Activated CD4-positive, alpha-beta T cell treated with anti-CD3 and anti-CD28 coated beads, Interleukin-2, amount 10 ng/mL, durations not matched to agents 7 days and 5 days (primary cell): ENCODE measurements around the gene TYMS. TPM values are rescaled to one million over a fixed set of nuclear protein-coding genes. Genes with fewer than 3 reads are reported as not detected.

ENCODE experiments used
- CTCF ChIA-PET: fragments of 350-600 bp; sonication (Branson Sonifier 250); formaldehyde crosslinking; loops from one replicate; lab custom pipeline; 2021; ENCODE audit warnings: antibody characterized with exemption; lab: Charles Lee
- POLR2A ChIA-PET: fragments of 350-600 bp; sonication (Branson Sonifier 250); formaldehyde crosslinking; loops from one replicate; lab custom pipeline; 2021; ENCODE audit warnings: antibody characterized with exemption; lab: Charles Lee
- DNase-seq: peaks from one replicate; pipeline ENCODE4 v3.0.0-alpha.2; 2020
- H3K27ac Mint-ChIP-seq: one replicate; pipeline ENCODE4 v1.8.0; 2021; ENCODE audit warnings: mild to moderate bottlenecking, moderate library complexity, mixed read lengths
- H3K27me3 Mint-ChIP-seq: one replicate; pipeline ENCODE4 v1.8.0; 2021; ENCODE audit warnings: mixed read lengths
- H3K36me3 Mint-ChIP-seq: one replicate; pipeline ENCODE4 v1.8.0; 2021; ENCODE audit warnings: low read depth, mixed read lengths
- H3K4me1 Mint-ChIP-seq: one replicate; pipeline ENCODE4 v1.8.0; 2021; ENCODE audit warnings: mixed read lengths
- H3K4me3 Mint-ChIP-seq: one replicate; pipeline ENCODE4 v1.8.0; 2021; ENCODE audit warnings: mild to moderate bottlenecking, moderate library complexity, mixed read lengths
- H3K9me3 Mint-ChIP-seq: one replicate; pipeline ENCODE4 v1.8.0; 2021; ENCODE audit warnings: mixed read lengths
- total RNA-seq, 2 experiments: library from RNA; stranded (reverse); gene quantifications; one replicate each; pipeline ENCODE4 v1.2.3, GENCODE V29; 2021

Gene TYMS
- total RNA-seq: 100 to 1,000 TPM; 421 to 478 TPM

DNA sequence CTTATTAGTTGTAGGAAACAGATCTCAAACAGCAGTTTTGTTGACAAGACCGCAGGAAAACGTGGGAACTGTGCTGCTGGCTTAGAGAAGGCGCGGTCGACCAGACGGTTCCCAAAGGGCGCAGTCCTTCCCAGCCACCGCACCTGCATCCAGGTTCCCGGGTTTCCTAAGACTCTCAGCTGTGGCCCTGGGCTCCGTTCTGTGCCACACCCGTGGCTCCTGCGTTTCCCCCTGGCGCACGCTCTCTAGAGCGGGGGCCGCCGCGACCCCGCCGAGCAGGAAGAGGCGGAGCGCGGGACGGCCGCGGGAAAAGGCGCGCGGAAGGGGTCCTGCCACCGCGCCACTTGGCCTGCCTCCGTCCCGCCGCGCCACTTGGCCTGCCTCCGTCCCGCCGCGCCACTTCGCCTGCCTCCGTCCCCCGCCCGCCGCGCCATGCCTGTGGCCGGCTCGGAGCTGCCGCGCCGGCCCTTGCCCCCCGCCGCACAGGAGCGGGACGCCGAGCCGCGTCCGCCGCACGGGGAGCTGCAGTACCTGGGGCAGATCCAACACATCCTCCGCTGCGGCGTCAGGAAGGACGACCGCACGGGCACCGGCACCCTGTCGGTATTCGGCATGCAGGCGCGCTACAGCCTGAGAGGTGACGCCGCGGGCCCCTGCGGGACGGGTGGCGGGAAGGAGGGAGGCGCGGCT is at the start of gene TYMS:
TYMS (plus strand) TSS at position 343 of the 690 bp plus-strand sequence; CDS start at position 433, 90 bp downstream.
- H3K4me1 Mint-ChIP-seq: peaks cover 53% of the 10 kb centered on the region
- ChIA-PET POLR2A (interaction anchor here (0.6 kb wide), 1 partner anchor 141 kb away, joined by 3 read pairs; no protein-coding TSS in a partner anchor), CTCF (interaction anchor here (1.0 to 2.6 kb wide), 11 partner anchors 8 to 184 kb away, joined by 3 to 10 read pairs (median 5); partner anchors contain the start of gene ENOSF1)
- H3K27me3 Mint-ChIP-seq: no peaks in the 10 kb centered on the region
- peak within 1 kb of the TSS; percentile 95 for H3K27ac Mint-ChIP-seq
- peak; percentile 58 for DNase-seq
- peaks cover 46% of the 10 kb centered on the region for H3K36me3 Mint-ChIP-seq
- peak within 1 kb of the TSS; percentile 97 for H3K4me3 Mint-ChIP-seq
- peaks cover 9% of the 10 kb centered on the region for H3K9me3 Mint-ChIP-seq

- H3K36me3 Mint-ChIP-seq: no peaks in the 10 kb centered on the region
- no peak for DNase-seq
- CTCF ChIA-PET: interaction anchor here (1.0 to 1.4 kb wide), 2 partner anchors 16 to 231 kb away, joined by 3 read pairs; no protein-coding TSS in a partner anchor
- H3K27me3 Mint-ChIP-seq: peaks cover 4% of the 10 kb centered on the region
- no peak overlapping the region for H3K4me3 Mint-ChIP-seq
- H3K4me1 Mint-ChIP-seq: no peaks in the 10 kb centered on the region
- POLR2A ChIA-PET: no interaction called here
- H3K9me3 Mint-ChIP-seq: no peaks in the 10 kb centered on the region
- no peak overlapping the region for H3K27ac Mint-ChIP-seq
Observed at GRCh38 chr18:607930-608329, 49.5 kb upstream of the TYMS start.

DNA sequence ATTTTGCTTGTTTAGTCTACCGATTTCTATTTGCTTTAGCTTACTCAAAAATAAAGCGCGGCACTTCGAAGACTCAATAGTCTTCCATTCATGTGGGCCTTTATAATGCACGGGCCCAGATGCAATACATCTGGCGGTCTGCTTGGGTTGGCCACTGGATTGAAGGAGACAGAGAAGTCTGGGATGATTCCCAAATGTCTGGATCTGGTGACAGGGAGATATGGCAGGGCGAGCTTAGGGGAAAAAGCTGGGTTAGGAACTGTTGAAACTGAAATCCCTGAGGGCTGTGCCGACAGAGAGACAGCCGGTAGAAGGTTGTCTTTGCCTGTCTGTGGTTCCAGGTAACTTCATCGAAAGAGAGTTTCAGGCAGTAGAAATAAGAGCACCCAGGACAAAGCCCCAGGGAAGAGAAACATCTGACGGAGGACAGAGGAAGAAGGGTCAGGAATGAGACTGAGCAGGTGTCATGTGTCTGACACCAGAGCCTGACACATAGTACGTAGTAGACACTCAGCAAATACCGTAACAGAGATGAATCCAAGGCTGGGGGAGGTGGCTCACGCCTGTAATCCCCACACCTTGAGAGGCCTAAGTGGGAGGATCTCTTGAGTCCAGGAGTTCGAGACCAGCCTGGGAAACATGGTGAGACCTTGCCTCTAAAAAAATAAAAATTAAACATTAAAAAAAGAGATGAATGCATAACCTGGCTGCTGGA is 47.1 kb upstream of the TYMS start:
- ChIA-PET POLR2A (no interaction called here), CTCF (interaction anchor here (0.7 kb wide), 1 partner anchor 14 kb away, joined by 3 read pairs; no protein-coding TSS in a partner anchor)
- H3K4me3 Mint-ChIP-seq: no peak overlapping the region
- H3K4me1 Mint-ChIP-seq: no peaks in the 10 kb centered on the region
- H3K27me3 Mint-ChIP-seq: peaks cover 2% of the 10 kb centered on the region
- DNase-seq: no peak
- no peaks in the 10 kb centered on the region for H3K36me3 Mint-ChIP-seq
- H3K27ac Mint-ChIP-seq: no peak overlapping the region
- no peaks in the 10 kb centered on the region for H3K9me3 Mint-ChIP-seq

DNA sequence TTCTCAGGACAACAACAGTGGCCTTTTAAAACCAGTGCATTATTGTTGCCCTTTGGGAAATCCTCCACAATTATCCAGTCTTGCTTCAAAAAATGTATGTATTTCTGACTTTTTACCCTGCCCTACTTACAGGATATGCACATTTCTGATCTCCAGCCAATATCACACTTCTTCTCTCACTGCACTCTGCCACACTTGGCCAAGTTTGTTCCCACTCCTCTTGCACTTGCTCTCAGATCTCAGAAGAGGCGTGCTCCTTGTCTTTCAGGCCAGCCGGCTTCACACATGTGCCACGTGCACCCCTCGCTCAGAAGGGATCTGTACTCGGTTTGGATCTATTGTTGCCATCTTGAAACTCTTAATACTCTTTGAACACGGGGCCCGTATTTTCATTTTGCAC is 45.3 kb upstream of the TYMS start:
- ChIA-PET POLR2A (no interaction called here), CTCF (no interaction called here)
- Mint-ChIP-seq H3K27me3 (peaks cover 7% of the 10 kb centered on the region), H3K27ac (no peak overlapping the region), H3K36me3 (no peaks in the 10 kb centered on the region), H3K9me3 (no peaks in the 10 kb centered on the region), H3K4me1 (no peaks in the 10 kb centered on the region), H3K4me3 (no peak overlapping the region)
- no peak for DNase-seq

DNA sequence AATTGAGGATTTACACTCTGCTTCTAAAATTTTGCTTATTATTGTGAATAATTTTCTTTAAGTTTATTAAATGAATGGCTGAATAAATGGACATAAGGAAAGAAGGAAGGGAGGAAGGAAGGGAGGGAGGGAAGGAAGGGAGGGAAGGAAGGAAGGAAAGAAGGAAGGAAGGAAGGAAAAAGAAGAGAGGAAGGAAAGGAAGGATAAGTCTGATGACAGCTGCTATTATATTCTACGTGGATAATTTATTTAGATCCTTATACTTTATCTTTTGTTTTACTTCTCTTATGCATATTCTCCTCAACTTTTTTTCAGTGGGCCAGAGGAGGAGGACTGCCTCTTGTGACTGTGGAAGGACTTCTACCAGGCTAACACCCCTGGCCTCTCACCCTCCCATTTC is 43.3 kb upstream of the TYMS start:
- Mint-ChIP-seq H3K9me3 (no peaks in the 10 kb centered on the region), H3K4me1 (no peaks in the 10 kb centered on the region), H3K4me3 (no peak overlapping the region), H3K36me3 (no peaks in the 10 kb centered on the region), H3K27ac (no peak overlapping the region), H3K27me3 (peaks cover 12% of the 10 kb centered on the region)
- no peak for DNase-seq
- ChIA-PET POLR2A (no interaction called here), CTCF (no interaction called here)

GRCh38 chr18:615092-615521 is 42.3 kb upstream of the TYMS start:
- Mint-ChIP-seq H3K36me3 (no peaks in the 10 kb centered on the region), H3K4me3 (no peak overlapping the region), H3K27me3 (peaks cover 12% of the 10 kb centered on the region), H3K9me3 (no peaks in the 10 kb centered on the region), H3K27ac (no peak overlapping the region), H3K4me1 (no peaks in the 10 kb centered on the region)
- ChIA-PET CTCF (no interaction called here), POLR2A (no interaction called here)
- DNase-seq: no peak

- Mint-ChIP-seq H3K27ac (no peak overlapping the region), H3K4me3 (no peak overlapping the region), H3K27me3 (peaks cover 16% of the 10 kb centered on the region), H3K9me3 (no peaks in the 10 kb centered on the region), H3K4me1 (no peaks in the 10 kb centered on the region), H3K36me3 (no peaks in the 10 kb centered on the region)
- no peak for DNase-seq
- ChIA-PET CTCF (no interaction called here), POLR2A (no interaction called here)
Observed at GRCh38 chr18:615773-616172, 41.7 kb upstream of the TYMS start.

DNA sequence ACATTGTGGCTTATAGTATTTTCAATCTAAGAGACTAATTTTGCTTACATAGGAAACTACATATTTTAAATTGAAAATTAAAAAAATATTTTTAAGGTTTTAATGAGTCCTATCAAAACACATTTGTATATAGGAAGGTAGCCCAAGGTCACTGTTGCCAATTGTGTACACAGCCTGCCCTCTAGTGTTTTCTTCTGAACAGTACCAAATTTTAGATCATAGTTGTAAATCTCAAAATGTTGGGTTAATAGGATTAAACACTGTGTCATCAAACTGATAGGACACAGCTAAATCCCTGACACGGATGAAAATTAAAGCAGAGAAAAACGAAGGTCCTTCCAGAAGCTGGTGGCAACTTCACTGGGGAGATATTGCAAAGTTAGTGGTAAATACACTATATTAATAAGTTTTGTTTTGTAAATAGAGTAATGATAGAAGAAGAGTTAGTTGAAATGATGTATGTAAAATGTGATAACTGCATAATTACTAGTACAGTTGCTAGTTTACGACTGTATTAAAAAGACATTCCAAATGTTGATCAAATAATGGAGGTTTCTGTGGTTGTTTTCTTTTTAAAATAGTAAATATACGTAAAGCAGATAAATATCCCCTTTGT is 41.0 kb upstream of the TYMS start:
- no peaks in the 10 kb centered on the region for H3K36me3 Mint-ChIP-seq
- POLR2A ChIA-PET: no interaction called here
- no peaks in the 10 kb centered on the region for H3K4me1 Mint-ChIP-seq
- CTCF ChIA-PET: no interaction called here
- H3K4me3 Mint-ChIP-seq: no peak overlapping the region
- H3K27ac Mint-ChIP-seq: no peak overlapping the region
- DNase-seq: peak; percentile 22
- peaks cover 14% of the 10 kb centered on the region for H3K27me3 Mint-ChIP-seq
- no peaks in the 10 kb centered on the region for H3K9me3 Mint-ChIP-seq

- CTCF ChIA-PET: interaction anchor here (0.6 to 2.2 kb wide), 5 partner anchors 9 to 472 kb away, joined by 3 to 9 read pairs (median 5); no protein-coding TSS in a partner anchor
- no peak for DNase-seq
- Mint-ChIP-seq H3K9me3 (no peaks in the 10 kb centered on the region), H3K36me3 (no peaks in the 10 kb centered on the region), H3K4me3 (no peak overlapping the region), H3K4me1 (no peaks in the 10 kb centered on the region), H3K27ac (no peak overlapping the region), H3K27me3 (peaks cover 16% of the 10 kb centered on the region)
- POLR2A ChIA-PET: no interaction called here
Observed at GRCh38 chr18:617970-618504, 39.4 kb upstream of the TYMS start.

GRCh38 chr18:618618-619017 is 38.8 kb upstream of the TYMS start:
- no peak overlapping the region for H3K27ac Mint-ChIP-seq
- ChIA-PET CTCF (interaction anchor here (1.0 to 2.2 kb wide), 3 partner anchors 9 to 223 kb away, joined by 3 to 9 read pairs (median 5); no protein-coding TSS in a partner anchor), POLR2A (no interaction called here)
- H3K27me3 Mint-ChIP-seq: peaks cover 16% of the 10 kb centered on the region
- H3K4me3 Mint-ChIP-seq: no peak overlapping the region
- no peaks in the 10 kb centered on the region for H3K9me3 Mint-ChIP-seq
- DNase-seq: no peak
- no peaks in the 10 kb centered on the region for H3K36me3 Mint-ChIP-seq
- H3K4me1 Mint-ChIP-seq: no peaks in the 10 kb centered on the region

DNA sequence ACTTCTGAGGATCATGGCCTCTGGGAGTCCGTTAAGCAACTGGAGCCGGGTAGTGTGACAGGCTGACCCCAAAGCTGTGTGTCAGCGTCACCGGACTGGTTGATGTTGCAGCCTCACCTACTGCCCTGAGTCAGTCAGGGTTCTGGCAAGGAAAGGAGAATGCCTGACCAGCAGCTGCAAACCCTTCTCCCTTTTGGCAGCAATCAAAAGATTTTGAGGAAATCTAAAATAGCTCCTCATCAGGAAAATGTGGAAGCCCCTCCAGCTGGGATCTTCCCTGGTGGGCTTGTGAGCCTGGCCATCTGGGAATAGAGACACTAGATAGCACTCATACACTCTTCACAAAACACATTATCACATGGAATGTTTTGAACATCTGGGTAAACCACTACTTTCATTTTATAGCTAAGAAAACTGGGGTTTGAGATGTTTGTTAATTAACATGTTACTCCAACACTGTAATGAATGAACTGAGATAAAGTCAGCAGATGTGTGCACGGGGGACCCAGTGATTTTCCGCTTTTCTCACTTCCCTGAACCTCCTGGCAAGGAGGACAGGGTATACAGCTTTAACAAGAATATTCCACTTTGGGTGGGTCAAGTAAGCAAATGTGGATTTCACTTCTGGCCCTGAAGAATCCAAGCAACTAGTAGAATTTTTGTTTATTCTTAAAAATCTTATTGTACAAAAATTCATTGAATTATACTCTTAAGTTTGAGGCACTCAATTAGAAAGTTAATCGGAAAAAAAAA is 36.0 kb upstream of the TYMS start:
- ChIA-PET POLR2A (no interaction called here), CTCF (no interaction called here)
- no peak for DNase-seq
- H3K27me3 Mint-ChIP-seq: peaks cover 19% of the 10 kb centered on the region
- H3K4me1 Mint-ChIP-seq: no peaks in the 10 kb centered on the region
- no peak overlapping the region for H3K4me3 Mint-ChIP-seq
- H3K27ac Mint-ChIP-seq: no peak overlapping the region
- no peaks in the 10 kb centered on the region for H3K9me3 Mint-ChIP-seq
- no peaks in the 10 kb centered on the region for H3K36me3 Mint-ChIP-seq

DNA sequence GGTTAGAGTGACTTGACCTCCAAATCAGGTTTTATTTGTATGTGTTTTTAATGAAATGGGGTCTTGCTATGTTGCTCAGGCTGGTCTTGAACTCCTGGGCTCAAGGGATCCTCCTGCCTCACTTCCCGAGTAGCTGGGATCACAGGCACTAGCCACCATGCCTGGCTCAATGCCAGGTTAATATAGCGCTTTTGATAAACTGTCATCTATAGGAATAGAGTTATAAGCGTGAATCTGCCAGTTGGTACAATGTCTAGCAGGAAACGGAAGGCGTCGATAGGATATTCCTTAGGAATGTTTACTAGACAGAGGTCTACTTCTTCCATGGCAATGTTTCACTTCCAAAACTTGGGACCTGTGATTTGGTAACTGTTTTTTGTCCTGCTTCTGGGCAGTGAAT is 35.2 kb upstream of the TYMS start:
- Mint-ChIP-seq H3K27ac (no peak overlapping the region), H3K4me1 (no peaks in the 10 kb centered on the region), H3K4me3 (no peak overlapping the region), H3K9me3 (no peaks in the 10 kb centered on the region), H3K36me3 (no peaks in the 10 kb centered on the region), H3K27me3 (peaks cover 21% of the 10 kb centered on the region)
- ChIA-PET POLR2A (no interaction called here), CTCF (no interaction called here)
- DNase-seq: no peak
